Measurements from ENCODE around the gene NCAM2. TPM values are rescaled to one million over a fixed set of nuclear protein-coding genes. Genes with fewer than 3 reads are reported as not detected.

The NCAM2 gene
- total RNA-seq, 1 donor from 2014 or later, result 15.9 TPM

GRCh38 chr21:21530680-21531079, 532.5 kb downstream of the NCAM2 start:
- no peaks in the 10 kb centered on the region for H3K4me1 ChIP-seq
- no peaks in the 10 kb centered on the region for H3K36me3 ChIP-seq
- H3K4me3 ChIP-seq, result no peak overlapping the region
- no peak for TF ChIP-seq CTCF (IDR thresholded peaks at IDR 0.05)
- ATAC-seq (no peak), DNase-seq (no peak)
- intact Hi-C loops (cut with DNase I), result no loop called here
- H3K27me3 ChIP-seq, result no peaks in the 10 kb centered on the region
- H3K9me3 ChIP-seq, result no peaks in the 10 kb centered on the region
- H3K27ac ChIP-seq, result no peak overlapping the region

GRCh38 chr21:21547368-21547953, 549.3 kb downstream of the NCAM2 start:
- ATAC-seq, result no peak
- no peak overlapping the region for H3K4me3 ChIP-seq
- no peak overlapping the region for H3K27ac ChIP-seq
- no peak for DNase-seq
- H3K4me1 ChIP-seq, result no peaks in the 10 kb centered on the region
- no peak for TF ChIP-seq CTCF (IDR thresholded peaks at IDR 0.05)
- H3K27me3 ChIP-seq, result no peaks in the 10 kb centered on the region
- H3K9me3 ChIP-seq, result no peaks in the 10 kb centered on the region
- intact Hi-C loops (cut with DNase I), result no loop called here
- H3K36me3 ChIP-seq, result no peaks in the 10 kb centered on the region

GRCh38 chr21:21559285-21560045, 561.3 kb downstream of the NCAM2 start:
- no peaks in the 10 kb centered on the region for H3K36me3 ChIP-seq
- H3K27ac ChIP-seq, result no peak overlapping the region
- DNase-seq, result no peak
- ATAC-seq, result no peak
- no peaks in the 10 kb centered on the region for H3K9me3 ChIP-seq
- no peak overlapping the region for H3K4me3 ChIP-seq
- intact Hi-C loops (cut with DNase I), result no loop called here
- H3K4me1 ChIP-seq, result no peaks in the 10 kb centered on the region
- H3K27me3 ChIP-seq, result no peaks in the 10 kb centered on the region
- TF ChIP-seq CTCF (IDR thresholded peaks at IDR 0.05), result no peak
